ENCODE data around the gene SV2B. TPM values are rescaled to one million over a fixed set of nuclear protein-coding genes. Genes with fewer than 3 reads are reported as not detected.

SV2B gene
- polyA plus RNA-seq, 1 donor (not counting 4 experiments of a cell fraction or from before 2014, with no cell fraction given) = 0.04 TPM

DNA sequence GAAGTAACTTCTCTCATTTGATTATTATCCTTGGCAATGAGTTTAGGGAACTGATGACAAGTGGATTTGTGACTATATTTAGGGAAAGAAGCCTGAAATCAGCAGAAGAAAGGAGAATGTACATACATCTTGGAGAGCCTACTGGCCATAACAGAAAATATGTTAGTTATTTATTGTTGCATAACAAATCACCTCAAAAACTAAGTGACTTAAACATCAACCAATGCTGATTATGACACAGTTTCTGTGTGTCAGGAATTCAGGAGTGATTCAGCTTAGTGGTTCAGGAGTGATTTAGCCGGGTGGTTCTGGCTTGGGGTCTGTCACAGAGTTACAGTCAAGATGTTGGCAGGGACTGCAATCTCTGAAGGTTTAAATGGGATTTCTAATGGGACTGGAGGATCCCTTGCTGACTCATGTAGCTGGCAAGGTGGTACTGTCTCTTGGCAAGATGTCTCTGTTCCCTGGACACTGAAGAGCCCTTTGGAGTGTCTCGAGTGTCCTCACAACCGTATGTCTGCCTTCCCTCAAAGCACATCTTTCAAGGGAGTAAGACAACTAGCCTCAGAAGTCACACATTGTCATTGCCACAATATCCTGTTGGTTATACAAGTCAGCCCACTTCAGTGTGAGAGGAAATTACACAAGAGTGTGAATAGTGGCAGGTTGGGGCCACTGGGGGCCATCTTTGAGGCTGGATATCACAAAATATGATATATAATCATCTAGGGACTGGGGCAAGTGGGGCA lies 248.9 kb downstream of the SV2B start:
- Histone ChIP-seq H4K20me1 (ENCODE audit: control insufficient read depth, extremely low read depth, insufficient read depth, low read length) (no peaks in the 10 kb centered on the region), H3K9ac (ENCODE audit: control insufficient read depth, extremely low read depth, insufficient read depth, low read length) (no peak overlapping the region), H3K9me1 (ENCODE audit: control insufficient read depth, extremely low read depth, insufficient read depth, low read length) (no peaks in the 10 kb centered on the region), H3K4me1 (ENCODE audit: control insufficient read depth, extremely low read depth, insufficient read depth, low read length) (no peaks in the 10 kb centered on the region), H3K4me2 (ENCODE audit: control insufficient read depth, extremely low read depth, insufficient read depth, low read depth, low read length) (no peak overlapping the region), H3K27me3 (ENCODE audit: control insufficient read depth, extremely low read depth, insufficient read depth, low read length) (no peaks in the 10 kb centered on the region), H3K36me3 (ENCODE audit: control insufficient read depth in 2 of 2, extremely low read depth in 1 of 2, insufficient read depth in 2 of 2, low read length in 2 of 2) (no peaks in the 10 kb centered on the region), H3K27ac (ENCODE audit: control insufficient read depth, insufficient read depth, low read length) (no peak overlapping the region), H2AFZ (ENCODE audit: control insufficient read depth, low read length) (no peak overlapping the region), H3K79me2 (ENCODE audit: control insufficient read depth, insufficient read depth, low read length) (no peaks in the 10 kb centered on the region), H3K9me3 (ENCODE audit: control insufficient read depth, low read depth, low read length) (no peaks in the 10 kb centered on the region), H3K4me3 (ENCODE audit: control insufficient read depth in 2 of 3, extremely low read depth in 1 of 3, insufficient read depth in 2 of 3, low read depth in 1 of 3, low read length in 3 of 3) (no peak overlapping the region)
- TF ChIP-seq, protein P1, sequence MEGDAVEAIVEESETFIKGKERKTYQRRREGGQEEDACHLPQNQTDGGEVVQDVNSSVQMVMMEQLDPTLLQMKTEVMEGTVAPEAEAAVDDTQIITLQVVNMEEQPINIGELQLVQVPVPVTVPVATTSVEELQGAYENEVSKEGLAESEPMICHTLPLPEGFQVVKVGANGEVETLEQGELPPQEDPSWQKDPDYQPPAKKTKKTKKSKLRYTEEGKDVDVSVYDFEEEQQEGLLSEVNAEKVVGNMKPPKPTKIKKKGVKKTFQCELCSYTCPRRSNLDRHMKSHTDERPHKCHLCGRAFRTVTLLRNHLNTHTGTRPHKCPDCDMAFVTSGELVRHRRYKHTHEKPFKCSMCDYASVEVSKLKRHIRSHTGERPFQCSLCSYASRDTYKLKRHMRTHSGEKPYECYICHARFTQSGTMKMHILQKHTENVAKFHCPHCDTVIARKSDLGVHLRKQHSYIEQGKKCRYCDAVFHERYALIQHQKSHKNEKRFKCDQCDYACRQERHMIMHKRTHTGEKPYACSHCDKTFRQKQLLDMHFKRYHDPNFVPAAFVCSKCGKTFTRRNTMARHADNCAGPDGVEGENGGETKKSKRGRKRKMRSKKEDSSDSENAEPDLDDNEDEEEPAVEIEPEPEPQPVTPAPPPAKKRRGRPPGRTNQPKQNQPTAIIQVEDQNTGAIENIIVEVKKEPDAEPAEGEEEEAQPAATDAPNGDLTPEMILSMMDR (optimal IDR thresholded peaks at IDR 0.05 in 1 of 3, IDR thresholded peaks at IDR 0.05 in 1 of 3, conservative IDR thresholded peaks at IDR 0.05 in 1 of 3; ENCODE audit: extremely low read depth in 1 of 3, insufficient read depth in 2 of 3, low read length in 3 of 3) = no peak
- TF ChIP-seq EZH2 (IDR thresholded peaks at IDR 0.05; ENCODE audit: low read length) = no peak
- dilution Hi-C loops (cut with MboI; ENCODE audit: extremely low pct_ligation_motif_present, low sequenced_read_pairs) = no loop called here
- FAIRE-seq = no peak
- no peak for DNase-seq (ENCODE audit: low read depth, low spot score)

Other genes with a start within 250 kb of the SV2B start
- 22.8 to 36.5 TPM (median 34.7 TPM) in 3 replicates for gene FURIN, start 231.7 kb upstream of the SV2B start, polyA plus RNA-seq
- 0.24 to 0.34 TPM (median 0.28 TPM) in 3 replicates for gene FES, start 215.8 kb upstream of the SV2B start, polyA plus RNA-seq
- 6.6 to 13.4 TPM (median 9.7 TPM) in 3 replicates for gene MAN2A2, start 197.0 kb upstream of the SV2B start, polyA plus RNA-seq
- gene HDDC3, start 167.7 kb upstream of the SV2B start, polyA plus RNA-seq = 10.6 to 12.1 TPM (median 11.8 TPM) in 3 replicates
- 60.9 to 91.0 TPM (median 63.1 TPM) in 3 replicates for gene UNC45A, start 165.0 kb upstream of the SV2B start, polyA plus RNA-seq
- gene RCCD1, start 145.4 kb upstream of the SV2B start, polyA plus RNA-seq = 4.9 to 7.8 TPM (median 7.3 TPM) in 3 replicates
- 23.4 to 105 TPM (median 78.4 TPM) in 3 replicates for gene PRC1, start 105.7 kb upstream of the SV2B start, polyA plus RNA-seq
- 16.2 to 20.9 TPM (median 20.2 TPM) in 3 replicates for gene VPS33B, start 77.7 kb upstream of the SV2B start, polyA plus RNA-seq